AG10803 (cell line): Measurements from ENCODE around the gene CCDC154.

Source experiments
- DNase-seq: peaks from one replicate; pipeline ENCODE4 v3.0.0; 2010; ENCODE audit warnings: low read depth
- H3K4me3 ChIP-seq: 2 replicates; pipeline ENCODE4 v1.5.1; 2011; ENCODE audit warnings: mild to moderate bottlenecking, low read length, control low read depth
- TF ChIP-seq, protein P1 (sequence below): conservative IDR thresholded peaks from 2 replicates; pipeline ENCODE4 v1.5.1; 2011; ENCODE audit warnings: mild to moderate bottlenecking, low read length, control low read depth, inconsistent platforms

CCDC154 gene

DNA sequence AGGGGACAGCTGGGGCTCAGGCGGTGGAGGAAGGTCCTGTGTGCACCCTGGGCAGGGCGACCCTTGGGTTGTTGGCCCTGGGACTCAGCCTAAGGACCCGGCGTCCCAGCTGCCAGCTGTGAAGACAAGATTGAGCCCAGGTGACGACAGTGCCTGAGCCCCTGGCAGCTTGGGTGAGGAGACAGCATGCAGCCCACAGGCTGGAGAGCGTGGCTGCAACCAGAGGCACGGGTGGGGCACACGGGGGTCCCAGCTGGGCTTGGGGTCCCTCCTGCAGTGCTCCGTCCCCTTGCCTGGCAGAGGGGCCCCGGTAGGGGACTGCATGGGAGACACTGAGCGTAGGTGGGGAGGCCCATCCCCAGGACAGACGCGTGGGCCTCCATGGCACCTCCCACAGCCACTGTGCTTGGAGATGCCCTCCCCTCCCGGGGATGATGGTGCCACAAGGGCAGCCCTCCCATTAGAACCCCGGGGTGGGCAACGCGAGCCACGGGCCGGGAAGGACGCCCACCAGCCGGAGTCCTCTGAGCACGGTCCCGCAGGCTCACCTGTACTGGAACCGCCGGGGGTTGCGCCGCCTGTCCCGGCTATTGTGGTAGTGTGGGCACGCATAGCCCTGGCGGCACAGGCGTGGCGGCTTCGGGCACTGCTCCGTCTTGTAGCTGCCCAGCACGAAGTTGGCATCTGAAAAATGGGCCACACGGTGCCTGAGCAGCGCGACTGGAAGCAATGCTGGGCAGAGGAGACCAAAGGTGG is 45.4 kb downstream of the CCDC154 start:
- H3K4me3 ChIP-seq = no peak overlapping the region
- DNase-seq = no peak
- TF ChIP-seq, protein P1, sequence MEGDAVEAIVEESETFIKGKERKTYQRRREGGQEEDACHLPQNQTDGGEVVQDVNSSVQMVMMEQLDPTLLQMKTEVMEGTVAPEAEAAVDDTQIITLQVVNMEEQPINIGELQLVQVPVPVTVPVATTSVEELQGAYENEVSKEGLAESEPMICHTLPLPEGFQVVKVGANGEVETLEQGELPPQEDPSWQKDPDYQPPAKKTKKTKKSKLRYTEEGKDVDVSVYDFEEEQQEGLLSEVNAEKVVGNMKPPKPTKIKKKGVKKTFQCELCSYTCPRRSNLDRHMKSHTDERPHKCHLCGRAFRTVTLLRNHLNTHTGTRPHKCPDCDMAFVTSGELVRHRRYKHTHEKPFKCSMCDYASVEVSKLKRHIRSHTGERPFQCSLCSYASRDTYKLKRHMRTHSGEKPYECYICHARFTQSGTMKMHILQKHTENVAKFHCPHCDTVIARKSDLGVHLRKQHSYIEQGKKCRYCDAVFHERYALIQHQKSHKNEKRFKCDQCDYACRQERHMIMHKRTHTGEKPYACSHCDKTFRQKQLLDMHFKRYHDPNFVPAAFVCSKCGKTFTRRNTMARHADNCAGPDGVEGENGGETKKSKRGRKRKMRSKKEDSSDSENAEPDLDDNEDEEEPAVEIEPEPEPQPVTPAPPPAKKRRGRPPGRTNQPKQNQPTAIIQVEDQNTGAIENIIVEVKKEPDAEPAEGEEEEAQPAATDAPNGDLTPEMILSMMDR = no peak

GRCh38 chr16:1398351-1398750 is 46.0 kb downstream of the CCDC154 start:
- TF ChIP-seq, protein P1 = no peak
- no peak overlapping the region for H3K4me3 ChIP-seq
- no peak for DNase-seq

- no peak for DNase-seq
- H3K4me3 ChIP-seq = no peak overlapping the region
- TF ChIP-seq, protein P1 = no peak
Measured at GRCh38 chr16:1397779-1398178, 46.6 kb downstream of the CCDC154 start.

GRCh38 chr16:1395444-1396031 is 48.8 kb downstream of the CCDC154 start:
- TF ChIP-seq, protein P1 = no peak
- no peak overlapping the region for H3K4me3 ChIP-seq
- DNase-seq = no peak

DNA sequence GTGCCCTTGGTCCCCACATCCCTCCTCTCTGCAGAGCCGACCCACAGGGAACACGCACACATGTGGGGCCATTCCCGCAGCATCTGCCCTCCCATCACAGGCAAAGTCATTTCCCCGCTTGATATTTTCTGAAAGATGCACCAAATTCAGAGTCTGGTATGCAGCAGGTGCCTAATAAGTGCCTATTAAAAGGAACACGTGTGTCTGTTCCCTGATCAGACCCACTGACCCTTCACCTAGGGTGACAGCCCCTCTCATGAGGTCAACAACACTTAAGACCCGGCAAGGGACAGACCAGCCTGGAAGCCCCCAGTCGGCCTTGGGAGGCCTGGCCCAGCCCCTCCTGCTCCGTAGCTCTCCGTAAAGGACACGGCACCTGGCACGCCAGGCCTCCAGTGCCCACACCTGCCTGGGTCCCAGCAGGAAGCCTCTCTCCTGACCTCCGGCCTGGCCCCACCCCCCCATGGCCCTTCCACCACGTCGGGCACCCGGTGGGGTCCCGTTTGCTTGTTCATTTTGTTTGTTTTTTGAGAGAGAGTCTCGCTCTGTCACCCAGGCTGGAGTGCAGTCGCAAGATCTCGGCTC is 49.9 kb downstream of the CCDC154 start:
- H3K4me3 ChIP-seq = no peak overlapping the region
- TF ChIP-seq, protein P1 = no peak
- DNase-seq = no peak

- no peak overlapping the region for H3K4me3 ChIP-seq
- TF ChIP-seq, protein P1 = no peak
- DNase-seq = no peak
Measured at GRCh38 chr16:1393613-1394176, 50.7 kb downstream of the CCDC154 start.

- no peak for DNase-seq
- TF ChIP-seq, protein P1 = no peak
- no peak overlapping the region for H3K4me3 ChIP-seq
Measured at GRCh38 chr16:1392826-1393225, 51.5 kb downstream of the CCDC154 start.
